PC-3 (cell line): ENCODE measurements around the gene BIRC3. TPM values are rescaled to one million over a fixed set of nuclear protein-coding genes. Genes with fewer than 3 reads are reported as not detected.

Source experiments
- ATAC-seq: fragments of 200-7000 bp; cut with Tn5 transposase; 2 replicates; pipeline ENCODE4 v1.9.1; 2020; ENCODE audit warnings: mild to moderate bottlenecking, moderate library complexity
- BruUV-seq: library from RNA; stranded (reverse); fragments of 400-500 nt; replicated peaks from 2 replicates; lab custom pipeline; 2021; lab: Mats Ljungman, UMichigan
- CTCF ChIA-PET: fragments of 300-600 bp; sonication (Branson Sonifier 250); formaldehyde crosslinking; loops from one replicate; lab custom pipeline; 2022; ENCODE audit warnings: antibody characterized with exemption; lab: Charles Lee
- POLR2A ChIA-PET: fragments of 300-600 bp; sonication (Branson Sonifier 250); formaldehyde crosslinking; loops from one replicate; lab custom pipeline; 2022; ENCODE audit warnings: antibody characterized with exemption; ENCODE audit not compliant: unreplicated experiment; lab: Charles Lee
- DNase-seq: peaks from one replicate; pipeline ENCODE4 v3.0.0-alpha.2; 2015
- H2AFZ ChIP-seq: fragments of 300-600 bp; sonication (generic); 2 replicates; pipeline ENCODE4 v1.6.0; 2016; ENCODE audit warnings: antibody characterized with exemption, low read length
- H3F3A ChIP-seq: fragments of 300-600 bp; sonication (generic); one replicate; pipeline ENCODE4 v1.6.0; 2017; ENCODE audit warnings: antibody characterized with exemption, low read length, control low read depth, mild to moderate bottlenecking; ENCODE audit not compliant: unreplicated experiment
- H3K27ac ChIP-seq: fragments of 300-600 bp; sonication (generic); 2 replicates; pipeline ENCODE4 v1.5.1; 2016; ENCODE audit warnings: mild to moderate bottlenecking, low read length
- H3K27me3 ChIP-seq: fragments of 300-600 bp; sonication (generic); 2 replicates; pipeline ENCODE4 v1.6.1; 2016; ENCODE audit warnings: low read length, mixed read lengths
- H3K36me3 ChIP-seq: fragments of 300-600 bp; sonication (generic); 2 replicates; pipeline ENCODE4 v1.6.1; 2016; ENCODE audit warnings: low read depth, mixed run types, low read length, mixed read lengths
- H3K4me1 ChIP-seq: fragments of 300-600 bp; sonication (generic); 2 replicates; pipeline ENCODE4 v1.5.1; 2016; ENCODE audit warnings: low read length; ENCODE audit not compliant: insufficient read depth
- H3K4me2 ChIP-seq: fragments of 300-600 bp; sonication (generic); 2 replicates; pipeline ENCODE4 v1.6.0; 2016; ENCODE audit warnings: low read length
- H3K4me3 ChIP-seq: fragments of 300-600 bp; sonication (generic); 2 replicates; pipeline ENCODE4 v1.5.1; 2016; ENCODE audit warnings: mild to moderate bottlenecking, low read length, mixed read lengths
- H3K79me2 ChIP-seq: fragments of 300-600 bp; sonication (generic); 2 replicates; pipeline ENCODE4 v1.6.1; 2017; ENCODE audit warnings: low read length, mixed read lengths
- H3K9ac ChIP-seq: fragments of 300-600 bp; sonication (generic); 2 replicates; pipeline ENCODE4 v1.6.0; 2016; ENCODE audit warnings: mild to moderate bottlenecking, low read length
- H3K9me2 ChIP-seq: fragments of 300-600 bp; sonication (generic); replicated peaks from 2 replicates; pipeline ENCODE4 v1.6.1; 2016; ENCODE audit warnings: mixed run types, low read length, mixed read lengths
- H3K9me3 ChIP-seq: fragments of 300-600 bp; sonication (generic); 2 replicates; pipeline ENCODE4 v1.6.1; 2016; ENCODE audit warnings: low read length, mixed read lengths
- H4K20me1 ChIP-seq: fragments of 300-600 bp; sonication (generic); 2 replicates; pipeline ENCODE4 v1.6.1; 2016; ENCODE audit warnings: low read length, mixed read lengths
- EZH2 ChIP-seq: fragments of 300-600 bp; sonication (generic); IDR thresholded peaks from one replicate; pipeline ENCODE4 v1.6.1; 2017; ENCODE audit warnings: antibody characterized with exemption, mild to moderate bottlenecking, low read length; ENCODE audit not compliant: unreplicated experiment
- EZH2phosphoT487 ChIP-seq: fragments of 300-600 bp; sonication (generic); IDR thresholded peaks from 2 replicates; pipeline ENCODE4 v1.6.1; 2018; ENCODE audit warnings: mild to moderate bottlenecking, antibody characterized with exemption, low read length, borderline replicate concordance
- intact Hi-C: fragments of 100-400 bp; cut with micrococcal nuclease; formaldehyde crosslinking; loops from 2 replicates; pipeline ENCODE4 v1.9.0; 2023
- total RNA-seq: library from RNA; depleted of rRNA; stranded (reverse); fragments of >200 nt; gene quantifications from 2 replicates; pipeline ENCODE4 v1.2.3, GENCODE V29; 2014
- TF ChIP-seq, protein P1 (sequence below): fragments of 300-600 bp; sonication (generic); conservative IDR thresholded peaks from 2 replicates; pipeline ENCODE4 v1.5.1; 2017; ENCODE audit warnings: antibody characterized with exemption, low read depth, mild to moderate bottlenecking, low read length

BIRC3 gene
- total RNA-seq, 1 experiment from 2014 or later, result 4.2 TPM

DNA sequence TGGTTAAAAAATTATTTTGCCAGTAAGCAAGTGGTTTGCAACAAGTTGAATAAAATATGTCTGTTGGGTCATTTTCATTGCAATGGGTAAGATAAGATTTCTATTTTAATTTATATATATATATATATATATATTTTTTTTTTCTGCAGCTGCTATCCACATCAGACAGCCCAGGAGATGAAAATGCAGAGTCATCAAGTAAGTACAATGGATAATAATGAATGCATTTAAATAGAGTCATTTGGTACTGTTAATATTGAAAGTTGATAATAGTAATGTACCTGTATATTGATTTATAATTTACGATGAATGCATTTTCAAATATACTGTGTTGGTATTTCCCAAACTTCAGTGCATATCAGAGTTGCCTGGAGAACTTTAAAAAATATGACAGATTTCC is 11.5 kb downstream of the BIRC3 start:
- Histone ChIP-seq H2AFZ (no peak overlapping the region), H3F3A (no peaks in the 10 kb centered on the region), H4K20me1 (no peaks in the 10 kb centered on the region), H3K4me2 (no peak overlapping the region), H3K36me3 (no peaks in the 10 kb centered on the region; the same call in 1 of the 2 replicates), H3K79me2 (no peaks in the 10 kb centered on the region), H3K9me3 (no peaks in the 10 kb centered on the region), H3K27me3 (no peaks in the 10 kb centered on the region), H3K27ac (no peak overlapping the region), H3K9me2 (no peaks in the 10 kb centered on the region), H3K4me3 (no peak overlapping the region), H3K4me1 (peaks cover 4% of the 10 kb centered on the region), H3K9ac (no peak overlapping the region)
- POLR2A ChIA-PET, result no interaction called here
- TF ChIP-seq, protein P1, sequence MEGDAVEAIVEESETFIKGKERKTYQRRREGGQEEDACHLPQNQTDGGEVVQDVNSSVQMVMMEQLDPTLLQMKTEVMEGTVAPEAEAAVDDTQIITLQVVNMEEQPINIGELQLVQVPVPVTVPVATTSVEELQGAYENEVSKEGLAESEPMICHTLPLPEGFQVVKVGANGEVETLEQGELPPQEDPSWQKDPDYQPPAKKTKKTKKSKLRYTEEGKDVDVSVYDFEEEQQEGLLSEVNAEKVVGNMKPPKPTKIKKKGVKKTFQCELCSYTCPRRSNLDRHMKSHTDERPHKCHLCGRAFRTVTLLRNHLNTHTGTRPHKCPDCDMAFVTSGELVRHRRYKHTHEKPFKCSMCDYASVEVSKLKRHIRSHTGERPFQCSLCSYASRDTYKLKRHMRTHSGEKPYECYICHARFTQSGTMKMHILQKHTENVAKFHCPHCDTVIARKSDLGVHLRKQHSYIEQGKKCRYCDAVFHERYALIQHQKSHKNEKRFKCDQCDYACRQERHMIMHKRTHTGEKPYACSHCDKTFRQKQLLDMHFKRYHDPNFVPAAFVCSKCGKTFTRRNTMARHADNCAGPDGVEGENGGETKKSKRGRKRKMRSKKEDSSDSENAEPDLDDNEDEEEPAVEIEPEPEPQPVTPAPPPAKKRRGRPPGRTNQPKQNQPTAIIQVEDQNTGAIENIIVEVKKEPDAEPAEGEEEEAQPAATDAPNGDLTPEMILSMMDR, result no peak
- no peak for TF ChIP-seq EZH2
- intact Hi-C loops, result no loop called here
- BruUV-seq, result no TSS peak
- ATAC-seq (no peak), DNase-seq (no peak)
- CTCF ChIA-PET, result no interaction called here

DNA sequence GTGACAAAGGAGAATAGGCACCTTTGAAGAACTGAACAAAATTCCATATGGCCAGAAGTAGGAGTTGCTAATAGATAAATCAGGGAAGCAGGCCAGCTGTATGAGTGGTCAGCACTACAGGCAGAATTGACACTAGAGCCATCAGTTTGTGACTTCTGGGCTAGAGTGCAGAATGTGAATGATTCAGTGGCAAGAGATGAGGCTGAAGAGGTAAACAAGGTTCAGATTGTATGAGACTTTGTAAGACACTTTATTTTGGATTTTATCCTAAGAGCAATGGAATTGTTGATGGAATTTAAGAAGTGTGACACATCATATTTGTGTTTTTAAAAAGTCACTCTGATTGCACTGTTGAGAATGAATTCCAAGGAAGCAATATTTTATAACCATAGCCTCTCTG is 12.9 kb downstream of the BIRC3 start:
- H3K79me2 ChIP-seq, result no peaks in the 10 kb centered on the region
- no peak for TF ChIP-seq EZH2phosphoT487
- TF ChIP-seq EZH2, result no peak
- TF ChIP-seq, protein P1, result no peak
- no peak overlapping the region for H3K9ac ChIP-seq
- intact Hi-C loops, result no loop called here
- H3K9me2 ChIP-seq, result no peaks in the 10 kb centered on the region
- H2AFZ ChIP-seq, result no peak overlapping the region
- no peaks in the 10 kb centered on the region for H3K9me3 ChIP-seq
- H3F3A ChIP-seq, result no peaks in the 10 kb centered on the region
- H3K27me3 ChIP-seq, result no peaks in the 10 kb centered on the region
- H3K27ac ChIP-seq, result no peak overlapping the region
- BruUV-seq, result no TSS peak
- no peaks in the 10 kb centered on the region; the same call in 1 of the 2 replicates for H3K36me3 ChIP-seq
- no peak overlapping the region for H3K4me2 ChIP-seq
- no peak for DNase-seq
- no peaks in the 10 kb centered on the region for H4K20me1 ChIP-seq
- ATAC-seq, result no peak
- no peak overlapping the region for H3K4me3 ChIP-seq
- ChIA-PET CTCF (no interaction called here), POLR2A (no interaction called here)
- no peaks in the 10 kb centered on the region for H3K4me1 ChIP-seq

DNA sequence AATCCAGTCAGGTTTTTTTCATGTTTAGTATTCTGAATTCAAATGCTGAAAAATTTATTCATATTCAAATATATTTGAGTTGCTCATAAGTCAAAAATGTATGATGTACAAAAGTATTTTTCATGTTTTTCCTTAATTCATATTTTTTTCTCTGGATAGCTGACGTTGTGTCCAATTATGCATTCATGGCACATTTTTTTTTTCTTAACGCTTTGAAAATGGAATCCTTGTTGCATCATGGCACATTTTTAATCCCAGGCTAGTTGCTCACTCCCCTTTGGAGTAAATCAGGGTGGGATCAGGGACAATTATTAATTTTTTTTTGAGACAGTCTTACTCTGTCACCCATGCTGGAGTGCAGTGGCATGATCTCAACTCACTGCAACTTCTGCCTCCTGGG is 14.1 kb downstream of the BIRC3 start:
- Histone ChIP-seq H3K36me3 (no peaks in the 10 kb centered on the region; the same call in 1 of the 2 replicates), H2AFZ (no peak overlapping the region), H3K79me2 (no peaks in the 10 kb centered on the region), H3F3A (no peaks in the 10 kb centered on the region), H3K4me3 (no peak overlapping the region), H3K4me2 (no peak overlapping the region), H3K9me2 (no peaks in the 10 kb centered on the region), H3K27ac (no peak overlapping the region), H3K27me3 (no peaks in the 10 kb centered on the region), H3K4me1 (no peaks in the 10 kb centered on the region), H3K9me3 (no peaks in the 10 kb centered on the region), H3K9ac (no peak overlapping the region), H4K20me1 (no peaks in the 10 kb centered on the region)
- ChIA-PET CTCF (no interaction called here), POLR2A (no interaction called here)
- DNase-seq (no peak), ATAC-seq (no peak)
- no peak for TF ChIP-seq EZH2
- TF ChIP-seq, protein P1, result no peak
- no peak for TF ChIP-seq EZH2phosphoT487
- BruUV-seq, result no TSS peak
- intact Hi-C loops, result no loop called here
